ENCODE measurements around the gene TEKT3.

GRCh38 chr17:15380446-15380845 is 39.0 kb upstream of the TEKT3 start:
- no peak for TF ChIP-seq POLR2A (IDR thresholded peaks at IDR 0.05; ENCODE audit: low read length)
- no peak for TF ChIP-seq GATA1 (IDR thresholded peaks at IDR 0.05; ENCODE audit: low read depth, low read length)

Measured in erythroblast (primary cell).